ENCODE measurements around the gene GRIP2.

The GRIP2 gene

DNA sequence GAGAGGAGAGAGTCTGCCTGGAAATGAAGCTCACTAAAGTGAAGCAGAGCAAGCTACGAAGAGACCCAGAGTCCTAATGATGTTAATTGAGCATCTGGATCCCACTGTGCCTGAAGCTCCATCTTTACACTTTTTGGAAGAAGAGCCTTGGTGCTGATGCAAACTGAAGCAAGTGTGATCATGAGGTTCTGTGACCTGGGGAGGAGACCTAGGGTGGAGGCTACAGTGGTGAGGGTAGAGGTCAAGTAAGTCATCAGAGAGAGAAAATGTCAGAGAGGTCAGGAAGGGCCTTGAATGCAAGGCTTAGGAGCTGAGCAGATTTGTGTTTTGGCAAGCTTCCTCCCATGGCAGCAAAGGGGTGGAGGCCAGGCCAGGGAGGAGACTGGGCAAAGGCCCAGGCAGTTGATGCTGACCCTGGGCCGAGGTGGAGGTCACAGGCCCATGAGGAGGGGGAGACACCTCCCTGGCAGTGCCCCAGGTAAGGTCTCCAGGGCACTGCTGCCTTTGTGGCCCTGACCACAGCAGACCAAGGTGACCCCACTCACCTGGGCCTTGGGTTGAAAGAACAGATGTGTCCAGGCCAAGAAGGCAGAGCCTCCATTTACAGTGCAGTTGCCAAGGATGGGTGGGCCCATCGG lies 1.6 kb downstream of the GRIP2 start:
- no peak for DNase-seq

DNA sequence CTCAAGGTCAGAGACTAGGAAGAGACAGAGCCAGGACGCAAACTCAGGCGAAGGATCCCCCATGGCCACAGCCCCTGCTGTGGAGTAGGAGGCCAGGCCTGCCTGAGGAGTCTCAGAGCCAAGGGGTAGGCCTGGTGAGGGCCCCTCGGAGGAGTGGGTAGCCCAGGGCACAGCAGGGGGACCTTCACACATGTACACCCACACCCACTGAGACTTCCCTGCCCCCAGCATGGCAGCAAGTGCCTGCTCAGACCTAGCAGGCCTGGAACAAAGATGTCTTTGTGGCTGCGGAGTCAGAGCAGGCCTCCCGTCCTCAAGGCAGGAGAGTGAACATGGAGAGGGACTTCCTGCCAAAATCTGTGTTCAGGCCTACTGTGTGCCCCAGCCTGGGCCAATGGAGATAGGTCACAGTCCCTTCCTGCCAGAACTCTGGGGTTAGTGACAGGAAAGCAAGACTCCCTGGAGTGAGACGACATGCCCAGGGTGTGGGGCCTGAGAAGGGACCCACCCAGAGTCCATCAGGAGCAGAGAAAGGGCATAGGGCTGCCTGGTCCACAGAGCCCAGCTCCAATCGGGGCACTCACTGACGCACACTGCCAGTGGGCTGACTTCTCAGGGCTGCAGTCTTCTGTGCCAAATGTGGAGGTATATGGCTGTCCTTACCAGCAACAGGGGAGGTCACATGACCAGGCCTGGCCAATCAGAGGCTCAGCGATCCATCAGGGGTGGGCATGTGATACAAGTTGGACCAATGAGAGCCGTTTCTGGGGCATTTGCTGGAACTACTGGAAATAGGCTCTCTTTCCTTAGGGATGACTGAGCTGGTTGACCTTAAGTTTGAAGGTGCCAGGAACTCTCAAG lies 2.3 kb downstream of the GRIP2 start:
- no peak for DNase-seq

DNA sequence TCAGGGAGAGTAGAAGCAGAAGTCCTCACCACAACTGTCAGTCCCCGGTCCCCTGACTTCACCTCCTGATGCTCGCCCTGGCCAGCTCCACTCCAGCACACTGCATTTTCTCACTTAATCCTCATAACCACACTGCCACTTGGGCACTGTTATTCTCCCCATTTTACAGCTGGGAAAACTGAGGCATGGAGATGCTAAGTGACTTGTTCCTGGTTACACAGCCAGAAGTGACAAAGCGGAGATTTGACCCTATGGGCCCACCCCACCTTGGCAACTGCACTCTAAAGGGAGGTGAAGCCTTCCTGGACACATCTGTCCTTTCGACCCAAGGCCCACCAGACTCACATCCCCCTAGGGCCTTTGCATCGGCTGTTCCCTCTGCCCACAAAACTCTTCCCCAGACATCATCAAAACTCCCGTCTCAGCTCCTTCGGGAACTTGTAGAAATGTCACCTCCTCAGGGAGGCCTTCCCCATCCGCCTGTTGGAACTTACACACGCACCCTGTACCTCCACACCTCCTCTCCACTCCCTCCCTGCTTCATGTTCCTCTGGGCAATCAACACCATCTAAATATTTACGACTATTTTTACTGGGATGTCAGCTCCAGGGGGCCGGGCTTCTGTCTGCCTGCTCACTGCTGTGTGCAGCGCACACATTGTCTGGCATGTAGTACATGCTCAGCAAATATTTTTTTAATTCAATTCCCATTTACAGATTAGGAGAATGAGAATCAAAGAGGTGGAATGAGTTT lies 3.1 kb downstream of the GRIP2 start:
- DNase-seq: no peak

DNA sequence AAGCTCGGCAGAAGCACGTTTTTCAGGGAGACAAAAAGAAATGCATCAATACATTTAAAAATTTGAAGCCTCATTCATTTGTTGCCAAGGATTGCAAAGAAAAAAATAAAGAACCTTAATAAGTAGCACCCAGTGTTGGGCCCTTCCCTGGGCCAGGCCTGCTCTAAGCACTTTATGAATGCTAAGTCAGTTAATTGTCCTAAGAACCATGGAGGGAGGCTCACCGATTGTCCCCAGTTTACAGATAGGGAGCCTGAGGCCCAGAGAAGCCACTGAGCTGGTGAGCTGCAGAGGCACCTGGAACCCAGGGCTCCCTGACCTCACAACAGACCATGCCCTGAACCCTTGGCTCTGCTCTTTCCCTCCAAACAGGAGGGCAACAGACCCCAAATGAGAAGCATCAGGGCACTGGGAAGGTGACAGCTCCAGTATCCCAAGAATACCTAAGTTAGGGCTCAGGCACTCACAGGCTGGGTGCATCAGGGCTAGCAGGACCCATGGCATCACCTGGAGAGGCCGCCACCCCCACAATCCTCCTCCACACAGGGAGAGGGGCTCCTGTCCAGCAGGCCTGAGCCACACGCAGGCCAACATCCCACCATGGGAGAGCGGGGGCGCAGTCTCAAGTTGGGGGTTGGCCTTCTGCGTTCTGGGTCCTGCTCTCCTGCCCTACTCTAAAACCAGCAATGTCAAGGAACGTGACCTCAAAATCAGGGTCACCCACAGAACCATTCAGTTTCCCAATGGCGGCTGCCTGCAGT lies 3.9 kb downstream of the GRIP2 start:
- no peak for DNase-seq

DNA sequence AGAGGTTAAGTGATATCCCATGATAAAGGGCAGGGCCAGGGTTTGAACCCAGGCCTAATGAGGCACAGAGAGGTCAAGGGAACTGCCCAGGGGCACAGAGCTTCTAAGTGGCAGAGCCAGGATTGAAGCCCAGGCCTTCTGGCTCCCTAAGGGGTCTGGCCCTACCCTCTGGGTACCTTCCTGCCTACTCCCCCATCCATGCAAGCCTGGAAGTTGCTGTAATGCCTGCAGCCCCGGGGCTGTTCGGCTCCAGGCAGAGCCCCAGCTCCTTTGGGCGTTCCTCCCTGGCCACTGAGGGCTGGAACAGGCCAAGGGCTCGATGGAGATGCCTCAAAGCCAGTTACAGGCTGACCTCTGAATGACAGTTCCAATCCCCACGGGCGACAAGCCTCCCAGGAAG lies 4.5 kb downstream of the GRIP2 start:
- no peak for DNase-seq

DNA sequence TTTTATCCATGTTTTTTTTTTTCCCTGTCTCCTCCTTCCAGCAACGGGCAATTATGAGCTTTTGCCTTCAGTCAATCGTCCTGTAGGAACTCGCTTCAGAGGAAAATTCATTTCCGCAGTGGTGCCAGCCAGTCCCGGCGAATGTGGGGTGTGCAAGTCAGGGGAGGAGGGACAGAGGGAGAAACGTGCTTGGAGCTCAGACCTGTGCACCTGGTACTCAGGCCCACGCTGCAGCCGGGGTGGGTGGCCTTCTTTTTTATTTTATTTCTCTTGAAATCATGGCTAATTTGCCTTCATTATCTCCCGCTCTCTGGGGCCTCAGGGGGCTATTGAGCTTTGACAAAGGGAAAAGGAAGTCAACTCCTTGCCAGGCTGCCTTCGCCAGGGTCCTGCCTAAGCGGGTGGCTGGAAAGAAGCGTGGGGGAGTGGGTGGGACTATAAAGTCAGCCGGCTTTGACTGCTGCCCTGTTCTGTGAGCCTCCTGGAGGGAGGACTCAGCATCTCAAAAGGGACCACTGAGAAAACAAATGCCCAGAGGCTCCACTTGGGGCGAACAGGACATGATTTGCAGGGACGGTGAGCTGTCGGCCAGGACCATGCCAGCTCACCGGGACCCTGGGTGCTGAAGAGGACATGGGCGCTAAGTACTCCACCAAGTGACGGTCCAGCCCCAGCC lies 5.5 kb downstream of the GRIP2 start:
- DNase-seq: no peak

DNA sequence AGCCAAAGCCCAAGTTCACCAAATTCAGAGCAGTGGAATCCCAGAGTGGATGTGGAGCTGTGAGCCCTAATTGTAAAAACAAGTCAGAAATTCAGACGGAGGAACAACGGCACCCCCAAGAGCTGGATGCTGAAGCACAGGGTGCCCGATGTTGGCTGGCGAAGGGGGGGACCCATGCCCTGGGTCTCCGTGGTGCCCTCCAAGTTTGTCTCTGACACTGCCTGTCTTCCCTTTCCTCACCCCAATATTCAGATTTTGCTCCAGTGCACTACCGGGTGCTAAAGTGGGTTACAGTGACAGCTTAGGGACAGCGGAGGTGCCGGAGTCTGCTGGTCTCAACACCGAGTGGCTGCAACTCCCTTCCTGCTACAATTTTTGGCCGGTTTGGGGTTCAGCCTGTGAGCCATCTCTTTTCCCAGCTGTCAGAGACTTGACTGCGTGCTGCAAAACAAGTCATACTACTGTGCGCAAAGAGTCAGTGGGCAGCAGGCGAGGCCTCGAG lies 6.6 kb downstream of the GRIP2 start:
- no peak for DNase-seq

DNA sequence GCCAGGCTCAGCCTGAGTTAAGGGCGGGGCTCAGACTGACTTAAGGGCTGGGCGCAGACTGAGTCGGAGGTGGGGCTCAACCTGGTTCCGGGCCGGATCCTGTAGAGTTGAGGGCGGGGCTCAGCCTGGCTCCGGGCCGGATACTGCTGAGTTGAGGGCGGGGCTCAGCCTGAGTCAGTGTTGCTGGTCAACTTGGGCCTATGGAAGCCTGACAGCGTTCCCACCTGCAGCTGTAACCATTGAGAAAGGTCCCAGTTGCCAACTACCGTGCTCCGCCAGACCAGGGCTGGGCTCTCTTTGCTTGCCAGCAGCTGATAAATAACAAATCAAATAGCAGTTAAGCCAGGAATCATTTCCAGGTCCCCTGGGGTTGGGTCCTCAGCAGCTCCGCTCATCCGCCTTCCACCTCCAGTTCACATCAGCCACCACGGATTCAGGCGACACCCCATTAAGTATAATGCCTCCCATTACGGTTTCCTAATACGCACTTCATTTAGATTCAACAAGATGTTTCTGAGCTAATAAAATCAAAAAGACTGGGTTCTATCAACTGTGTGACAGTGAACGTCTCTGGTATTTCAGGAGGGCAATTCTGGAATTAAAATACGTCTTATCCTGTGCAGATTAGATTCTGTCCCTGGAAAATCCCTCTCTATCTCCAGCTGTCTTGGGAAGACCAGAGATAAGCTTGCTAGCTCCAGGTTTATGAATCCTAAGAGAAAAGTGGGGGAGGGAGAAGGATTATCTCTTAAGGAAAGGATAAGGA lies 7.3 kb downstream of the GRIP2 start:
- DNase-seq: no peak

DNA sequence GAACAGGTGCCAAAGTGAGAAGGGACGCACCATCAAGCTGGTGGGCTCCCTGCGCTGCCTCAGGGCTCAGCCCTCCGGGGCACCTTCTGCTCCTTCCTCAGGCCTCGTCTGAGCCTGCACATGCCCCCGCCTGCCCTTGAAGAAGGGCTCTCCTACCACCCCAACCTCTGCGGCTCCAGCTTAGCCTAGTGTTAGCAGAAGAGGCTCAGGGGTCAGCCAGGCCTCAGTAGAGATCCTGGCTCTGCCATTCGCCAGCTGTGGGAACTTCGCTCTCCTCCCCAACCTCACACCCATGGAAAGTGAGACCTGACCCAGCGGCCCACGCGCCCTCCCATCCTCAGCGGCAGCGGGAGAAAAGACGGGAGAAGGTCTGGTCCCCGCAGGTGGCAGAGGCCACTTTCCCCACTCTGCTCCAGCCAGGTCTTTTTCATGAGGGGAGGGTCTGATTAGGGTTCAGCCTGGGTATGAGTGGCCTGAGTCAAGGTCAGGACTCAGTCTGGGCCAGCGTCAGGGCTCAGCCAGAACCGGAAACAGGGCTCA lies 8.2 kb downstream of the GRIP2 start:
- DNase-seq: no peak

DNA sequence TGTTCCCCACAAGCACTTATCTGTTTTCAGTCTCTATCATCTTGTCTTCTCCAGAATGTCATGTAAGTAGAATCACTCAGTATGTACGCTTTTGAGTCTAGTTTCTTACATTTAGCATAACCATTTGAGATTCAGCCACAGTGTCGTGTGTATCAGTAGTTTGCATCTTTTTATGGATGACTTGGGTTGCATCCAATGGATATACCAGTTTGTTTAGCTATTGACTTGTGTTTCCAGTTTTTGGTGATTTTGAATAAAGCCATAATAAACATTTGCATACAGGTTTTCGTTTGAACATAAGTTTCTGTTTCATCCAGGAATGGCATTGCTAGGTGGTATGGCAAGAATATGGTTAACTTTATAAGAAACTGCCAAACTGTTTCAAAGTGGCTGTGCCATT lies 12.1 kb downstream of the GRIP2 start:
- no peak for DNase-seq

DNA sequence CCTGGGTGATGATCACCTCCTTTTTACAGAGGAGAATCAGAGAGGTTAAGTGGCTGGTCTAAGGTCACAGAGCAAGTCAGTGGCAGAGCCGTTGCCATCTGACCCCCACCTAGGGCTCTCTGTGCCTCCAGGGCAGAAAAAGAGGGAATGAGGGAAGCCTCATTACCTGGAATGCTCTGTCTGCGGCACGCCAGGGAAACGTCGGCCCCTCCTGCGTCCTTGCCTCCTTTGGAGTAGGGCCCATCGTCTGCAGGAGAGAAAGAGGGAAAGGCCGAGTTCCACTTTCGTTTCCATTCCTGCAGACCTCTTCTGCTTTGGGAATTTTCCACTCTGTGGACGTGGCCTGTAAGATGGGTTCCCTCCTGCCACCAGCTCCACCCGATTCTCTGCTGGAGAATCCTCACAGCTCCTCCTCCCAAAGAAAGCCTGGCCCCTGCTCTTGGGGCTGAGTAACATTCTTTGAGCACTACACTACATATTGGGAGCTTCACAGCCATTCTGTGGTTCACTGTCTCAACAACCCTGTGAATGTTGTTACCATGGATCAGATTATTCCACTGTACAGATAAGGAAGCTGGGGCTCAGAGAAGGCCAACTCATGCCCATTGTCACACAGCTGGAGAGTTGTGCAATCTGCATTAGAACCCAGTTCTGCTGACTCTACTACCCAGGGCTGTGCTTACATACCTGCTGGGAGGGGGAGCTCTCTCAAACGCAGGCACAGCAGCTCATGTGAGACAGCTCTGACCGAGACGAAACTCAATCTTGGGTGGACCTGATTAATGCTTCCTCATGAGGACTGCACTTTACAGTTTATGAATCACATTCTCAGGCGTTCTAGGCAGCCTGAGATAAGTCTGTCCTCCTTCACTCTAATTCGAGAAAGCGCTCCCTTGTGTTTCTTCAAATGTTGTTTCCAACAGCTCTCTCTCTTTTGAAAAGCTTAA lies 14.2 kb downstream of the GRIP2 start:
- DNase-seq: no peak

DNA sequence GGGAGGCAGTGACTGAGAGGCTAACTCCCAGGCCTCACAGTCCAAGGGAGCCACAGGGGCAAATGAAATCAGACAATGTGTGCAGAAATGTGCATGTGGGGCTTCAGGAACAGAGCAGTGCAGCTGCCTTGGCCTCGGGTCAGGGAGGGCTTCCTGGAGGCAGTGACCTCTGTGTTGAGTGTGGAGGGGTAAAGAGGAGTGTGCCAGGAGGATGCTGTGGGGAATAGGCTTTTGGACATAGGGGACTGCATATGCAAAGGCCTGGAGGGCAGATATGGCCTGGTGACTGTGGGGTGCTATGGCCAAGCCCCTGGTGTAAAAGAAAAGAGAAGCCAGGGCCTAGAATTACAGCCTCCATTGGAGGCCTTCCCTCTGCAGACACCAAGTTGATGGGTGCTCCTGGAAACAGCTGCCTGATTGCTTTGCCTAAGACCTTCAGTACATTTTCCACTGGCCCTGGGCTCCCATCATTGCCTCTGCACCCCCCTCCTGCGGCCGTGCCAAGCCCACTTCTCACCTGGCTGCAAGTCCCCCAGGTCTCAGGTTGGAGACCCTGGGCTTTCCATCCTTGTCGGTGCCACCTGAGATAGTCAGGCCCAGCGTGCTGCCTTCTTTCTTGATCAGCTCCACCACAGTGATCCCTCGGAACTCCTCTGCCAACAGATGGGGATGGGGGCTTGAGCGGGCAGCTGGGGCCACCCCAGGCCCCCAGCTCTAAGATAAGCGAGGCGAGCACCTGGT lies 15.1 kb downstream of the GRIP2 start:
- DNase-seq: no peak

DNA sequence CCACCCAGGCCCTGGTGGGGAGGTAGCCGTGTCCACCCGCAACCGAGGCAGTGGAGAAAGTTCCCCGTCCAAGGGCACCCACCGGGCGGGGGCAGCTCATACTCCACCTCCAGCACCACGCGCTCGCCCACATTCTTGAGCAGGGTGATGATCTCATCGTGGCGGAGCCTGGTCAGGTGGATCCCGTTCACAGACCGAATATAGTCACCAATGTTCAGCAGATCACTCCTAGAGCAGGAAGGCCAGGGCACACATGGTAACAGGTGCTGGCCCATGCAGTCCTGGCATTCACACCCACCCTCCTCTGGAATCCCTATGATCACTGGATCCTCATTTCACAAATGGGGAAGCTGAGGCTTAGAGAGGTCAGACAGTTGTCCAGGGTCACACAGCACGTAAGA lies 15.8 kb downstream of the GRIP2 start:
- DNase-seq: no peak

DNA sequence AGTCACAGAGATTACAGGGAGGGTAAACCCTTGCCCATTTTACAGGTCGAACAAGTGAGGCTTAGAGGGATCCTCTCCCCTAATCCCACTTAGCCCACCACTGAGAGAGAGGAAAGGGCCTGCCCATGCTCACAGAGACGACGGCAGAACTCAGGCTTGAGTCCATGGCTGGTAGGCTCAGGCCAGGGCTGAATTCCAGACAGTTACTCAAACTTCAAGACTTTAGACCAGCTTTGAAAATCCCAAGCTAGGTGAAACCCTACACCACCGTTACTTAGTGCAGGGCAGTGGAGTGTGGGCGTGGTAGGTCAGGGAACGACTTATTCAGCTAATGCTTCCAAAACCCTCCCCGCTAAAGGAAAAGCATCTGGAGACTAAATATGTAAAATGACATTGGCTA lies 16.4 kb downstream of the GRIP2 start:
- no peak for DNase-seq

DNA sequence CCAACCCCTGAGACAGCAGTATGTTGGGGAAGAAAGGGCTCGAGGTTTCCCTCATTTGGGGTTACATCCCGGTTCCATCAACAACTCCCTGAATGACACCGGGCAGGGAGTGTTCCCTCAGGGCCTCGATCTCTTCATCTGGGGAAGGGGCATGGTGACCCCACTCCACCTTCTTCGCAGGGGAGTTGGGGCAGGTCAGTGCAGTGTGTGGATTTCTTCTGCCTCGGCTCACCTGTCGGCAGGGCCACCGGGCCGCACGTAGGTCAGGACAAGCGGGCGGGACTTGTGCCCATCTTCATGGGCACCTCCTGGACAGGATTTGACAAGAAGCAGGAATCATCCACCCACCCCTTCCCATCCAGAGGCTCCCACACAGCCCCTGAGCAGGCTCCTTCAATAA lies 17.4 kb downstream of the GRIP2 start:
- DNase-seq: no peak

DNA sequence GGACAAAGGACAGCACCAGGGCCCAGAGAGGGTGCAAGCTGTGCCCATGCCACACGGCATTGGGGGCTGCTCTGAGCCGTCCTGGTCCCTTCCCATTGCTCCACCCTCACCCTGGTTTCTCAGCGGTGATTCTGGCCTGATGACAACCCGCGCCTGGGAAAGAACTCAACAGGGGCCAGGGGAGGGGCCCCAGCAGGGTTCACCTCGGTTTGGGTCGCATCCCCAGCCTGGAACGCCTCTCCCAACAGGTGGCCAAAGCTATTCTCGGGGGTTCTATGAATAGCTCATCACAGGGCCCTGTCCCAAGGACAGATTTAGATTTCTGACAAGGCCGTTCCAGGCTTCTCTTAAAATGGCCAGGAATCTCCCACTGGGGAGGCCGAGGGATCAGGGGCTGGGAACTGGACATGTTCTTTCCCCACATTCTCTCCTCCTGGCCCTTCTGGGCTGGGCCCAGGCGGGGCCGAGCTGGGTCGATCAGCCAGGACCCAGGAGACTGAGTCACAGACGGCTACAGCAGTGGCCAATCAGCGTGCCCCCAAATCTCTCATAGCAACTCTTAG lies 17.9 kb downstream of the GRIP2 start:
- DNase-seq: no peak

DNA sequence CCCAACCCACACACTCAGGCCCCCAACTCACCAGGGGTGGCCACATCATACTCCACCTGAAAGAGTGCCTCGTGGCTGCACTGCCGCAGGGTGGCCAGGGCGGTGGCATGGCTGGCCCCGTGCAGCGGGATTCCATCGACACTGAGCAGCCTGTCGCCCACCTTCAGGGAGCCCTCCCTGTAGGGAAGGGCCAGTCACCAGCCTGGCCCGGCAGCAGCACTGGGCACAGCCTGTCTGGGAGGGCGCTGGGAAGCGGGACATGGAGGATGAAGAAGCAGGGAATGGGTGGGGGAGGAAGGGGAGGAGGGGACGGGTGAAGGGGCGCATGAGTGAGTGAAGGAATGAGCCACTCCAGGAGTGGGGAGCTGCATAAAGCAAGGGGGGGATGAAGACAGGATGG lies 18.5 kb downstream of the GRIP2 start:
- no peak for DNase-seq

DNA sequence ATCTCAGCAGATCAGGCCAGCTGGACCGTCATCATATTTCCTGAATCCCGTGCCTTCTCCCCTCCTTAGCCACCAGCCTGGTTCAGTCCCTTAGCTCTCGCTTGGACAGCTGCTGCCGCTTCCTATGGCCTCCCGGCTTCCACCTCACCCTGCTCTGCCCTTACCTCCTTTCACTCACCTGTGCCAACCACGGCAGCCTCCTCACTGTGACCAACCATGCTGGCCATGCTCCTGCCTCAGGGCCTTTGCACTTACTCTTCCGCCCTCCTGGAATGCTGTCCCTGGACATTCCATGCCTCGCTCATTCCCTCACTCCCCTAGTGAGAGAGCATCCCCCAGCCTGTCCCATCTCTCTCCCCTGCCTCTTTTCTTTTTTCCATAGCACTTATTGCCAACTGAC lies 19.2 kb downstream of the GRIP2 start:
- no peak for DNase-seq

DNA sequence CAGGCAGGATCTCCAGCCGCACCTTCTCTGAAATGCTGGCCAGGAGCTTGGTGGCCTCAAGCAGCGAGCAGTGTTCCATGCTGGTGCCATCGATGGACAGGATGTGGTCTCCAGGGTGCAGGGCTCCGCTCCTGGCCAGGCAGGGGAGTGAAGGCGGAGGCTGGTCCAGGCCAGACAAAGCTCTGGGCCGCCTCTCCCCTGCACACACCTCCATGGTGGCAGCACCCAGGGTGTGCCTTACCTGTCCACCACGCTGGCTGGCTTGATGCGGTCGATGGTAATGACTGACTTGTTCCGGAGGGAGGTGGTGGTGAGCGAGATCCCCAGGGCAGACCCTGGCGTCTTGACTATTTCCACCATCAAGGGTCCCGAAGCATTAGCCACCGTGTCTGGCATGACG lies 20.0 kb downstream of the GRIP2 start:
- DNase-seq: no peak
